Astrocyte of the cerebellum (primary cell): ENCODE results near the gene HLCS.

Source experiments
- DNase-seq: peaks from one replicate; pipeline ENCODE4 v3.0.0-alpha.2; 2011; ENCODE audit warnings: low read depth
- H3K4me3 ChIP-seq: 2 replicates; pipeline ENCODE4 v1.5.1; 2011; ENCODE audit warnings: mild to moderate bottlenecking, low read depth, low read length, moderate library complexity
- CTCF ChIP-seq: IDR thresholded peaks from 2 replicates; pipeline ENCODE4 v1.5.1; 2012; ENCODE audit warnings: low read length, low read depth, moderate library complexity, mild to moderate bottlenecking; ENCODE audit errors: missing control alignments
- in situ Hi-C: cut with HindIII; loops from 2 replicates; pipeline ENCODE4 v1.10.0; 2017; ENCODE audit warnings: low sequenced_read_pairs

HLCS gene

DNA sequence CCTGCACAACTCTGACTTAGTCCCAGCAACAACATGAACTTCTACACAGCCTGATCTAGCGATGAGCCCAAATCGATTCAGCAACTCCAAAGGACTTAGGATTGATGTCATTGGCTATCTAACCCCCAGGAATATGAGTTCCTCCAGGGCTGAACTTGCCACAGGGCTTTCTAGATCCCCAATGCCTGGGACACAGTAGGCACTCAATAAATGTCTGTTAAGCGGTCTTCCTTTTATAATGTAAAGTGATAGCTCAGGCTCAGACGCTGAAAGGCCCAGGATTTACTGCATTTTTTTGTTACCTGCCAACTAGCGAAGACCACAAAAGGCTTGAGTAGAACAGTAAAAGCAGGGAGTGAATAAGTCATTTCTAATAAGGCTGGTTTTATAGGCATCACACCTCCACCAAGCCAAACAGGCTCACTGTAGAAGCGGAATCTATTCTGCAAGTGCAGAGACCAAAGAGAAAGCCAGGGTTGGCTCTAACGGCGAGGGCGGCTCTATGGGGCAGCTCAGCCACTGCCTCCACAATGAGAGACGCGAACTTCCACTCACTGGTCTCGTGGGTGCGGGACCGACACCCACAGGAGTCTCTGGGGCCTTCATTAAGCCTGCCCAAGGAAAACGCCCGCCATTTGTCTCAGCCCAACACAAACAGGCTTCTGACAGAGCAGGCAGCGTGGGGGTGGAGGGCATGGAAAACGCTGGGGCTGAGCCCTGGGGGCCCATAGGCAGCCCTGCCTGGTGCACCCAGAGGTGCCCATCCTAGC, 52.0 kb downstream of the HLCS start:
- no peak overlapping the region for H3K4me3 ChIP-seq
- no peak for DNase-seq
- in situ Hi-C loops: no loop called here
- no peak for TF ChIP-seq CTCF

DNA sequence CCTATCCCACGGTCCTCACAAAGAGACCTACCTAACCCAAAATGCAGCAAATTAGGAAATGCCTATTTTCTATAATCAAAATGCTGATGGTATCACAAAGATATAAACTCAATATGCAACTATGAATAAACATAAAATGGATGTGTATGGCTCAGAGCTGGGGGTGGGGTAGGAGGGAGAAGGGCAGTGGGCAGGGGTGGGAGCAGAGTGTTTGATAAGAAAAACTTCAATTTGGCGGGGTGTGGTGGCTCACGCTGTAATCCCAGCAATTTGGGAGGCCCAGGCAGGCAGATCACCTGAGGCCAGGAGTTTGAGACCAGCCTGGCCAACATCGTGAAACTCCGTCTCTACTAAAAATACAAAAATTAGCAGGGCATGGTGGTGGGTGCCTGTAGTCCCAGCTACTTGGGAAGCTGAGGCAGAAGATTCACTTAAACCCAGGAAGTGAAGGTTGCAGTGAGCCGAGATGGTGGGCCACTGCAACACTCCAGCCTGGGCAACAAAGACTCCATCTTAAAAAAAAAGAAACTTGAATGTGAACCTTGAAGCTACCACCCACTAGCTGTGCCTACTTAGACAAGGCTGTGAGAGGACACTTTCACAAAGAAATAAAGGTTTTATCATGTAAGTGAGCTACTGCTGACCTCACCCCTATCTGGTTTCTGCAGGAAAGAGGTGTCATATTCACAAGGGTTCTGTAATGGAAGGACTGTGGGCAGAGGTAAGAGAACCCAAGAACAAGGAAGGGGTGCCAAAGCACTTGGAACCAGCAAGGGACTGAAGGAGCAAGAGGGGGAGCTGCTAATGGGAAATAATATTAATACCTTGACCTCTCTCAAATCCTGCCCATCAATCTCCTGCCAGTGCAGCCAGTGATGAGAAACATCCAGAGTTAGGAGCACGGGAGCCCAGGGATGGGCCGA, 53.0 kb downstream of the HLCS start:
- H3K4me3 ChIP-seq: no peak overlapping the region
- in situ Hi-C loops: no loop called here
- DNase-seq: no peak
- TF ChIP-seq CTCF: no peak

DNA sequence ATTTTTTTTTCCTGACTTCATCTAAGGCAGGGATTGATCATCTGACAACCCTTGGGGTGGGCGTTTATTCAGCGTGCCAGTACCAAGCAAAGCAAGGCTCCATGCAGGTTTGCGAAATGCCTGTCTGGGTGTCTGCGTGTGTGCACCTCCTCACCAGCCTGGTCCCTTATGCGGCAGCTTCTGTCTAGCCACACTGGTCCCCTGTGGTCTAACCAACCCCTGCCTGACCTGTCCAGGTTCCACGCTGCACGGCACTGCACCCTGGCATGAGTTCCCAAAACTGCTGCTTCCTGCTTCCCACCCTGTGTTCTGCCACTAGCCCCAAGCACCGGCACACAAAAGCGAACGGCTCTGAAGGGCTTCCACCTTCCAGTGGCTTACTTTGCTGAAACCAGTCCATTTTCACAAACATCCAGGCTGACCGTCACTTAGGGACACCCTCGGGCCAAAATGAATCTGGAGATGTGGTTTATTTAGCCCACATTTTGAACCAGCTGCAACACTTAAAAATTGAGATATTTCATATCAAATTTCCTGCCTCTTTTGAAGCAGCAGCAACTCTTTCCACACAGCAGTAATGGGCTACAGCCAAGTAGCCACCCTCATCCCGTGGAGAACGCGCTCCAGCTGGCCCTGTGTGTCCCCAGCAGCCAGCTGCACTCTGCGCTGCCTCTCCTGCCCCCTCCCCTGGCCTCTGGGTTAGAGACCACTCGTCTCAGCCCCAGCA, 55.7 kb downstream of the HLCS start:
- DNase-seq: peak; percentile 48
- H3K4me3 ChIP-seq: no peak overlapping the region
- TF ChIP-seq CTCF: no peak
- in situ Hi-C loops: no loop called here

GRCh38 chr21:36909901-36910561, 56.4 kb downstream of the HLCS start:
- TF ChIP-seq CTCF: no peak
- in situ Hi-C loops: no loop called here
- DNase-seq: peak; percentile 95
- no peak overlapping the region for H3K4me3 ChIP-seq

GRCh38 chr21:36909423-36909822, 57.0 kb downstream of the HLCS start:
- no peak overlapping the region for H3K4me3 ChIP-seq
- in situ Hi-C loops: no loop called here
- DNase-seq: no peak
- no peak for TF ChIP-seq CTCF
